AG09319 (cell line): ENCODE measurements around the gene SIGLEC1.

ENCODE experiments used
- DNase-seq: peaks from one replicate; pipeline ENCODE4 v3.0.0-alpha.2; 2010; ENCODE audit warnings: low read depth; ENCODE audit errors: extremely low read depth
- CTCF ChIP-seq: IDR thresholded peaks from 2 replicates; pipeline ENCODE4 v1.5.1; 2011; ENCODE audit warnings: low read depth, mild to moderate bottlenecking, inconsistent platforms, low read length, moderate library complexity

Gene SIGLEC1

GRCh38 chr20:3730803-3731672 lies 18.6 kb upstream of the SIGLEC1 start:
- no peak for TF ChIP-seq CTCF
- no peak for DNase-seq

- no peak for TF ChIP-seq CTCF
These were observed 17.6 kb upstream of the SIGLEC1 start for GRCh38 chr20:3729811-3730540.

GRCh38 chr20:3729378-3729777 lies 17.0 kb upstream of the SIGLEC1 start:
- TF ChIP-seq CTCF = no peak
- DNase-seq = no peak

More at GRCh38 chr20:3729811-3730540, 17.6 kb upstream of the SIGLEC1 start:
- no peak for DNase-seq

- DNase-seq = no peak
- no peak for TF ChIP-seq CTCF
These were observed 16.5 kb upstream of the SIGLEC1 start for GRCh38 chr20:3728876-3729275.

- no peak for DNase-seq
- TF ChIP-seq CTCF = no peak
These were observed 16.0 kb upstream of the SIGLEC1 start for GRCh38 chr20:3728354-3728753.

GRCh38 chr20:3727401-3728021 lies 15.1 kb upstream of the SIGLEC1 start:
- peak; percentile 8 for DNase-seq
- no peak for TF ChIP-seq CTCF

GRCh38 chr20:3724356-3724755 lies 12.0 kb upstream of the SIGLEC1 start:
- no peak for DNase-seq
- TF ChIP-seq CTCF = no peak
